Activated CD8-positive, alpha-beta T cell treated with anti-CD3 and anti-CD28 coated beads for 36 hours (primary cell): ENCODE results near the gene CCDC102B. TPM values are rescaled to one million over a fixed set of nuclear protein-coding genes. Genes with fewer than 3 reads are reported as not detected.
"Not testable (repeated sequence)": the region's sequence is repeated elsewhere in the genome, so short reads cannot be mapped to it uniquely, and the experiment has no call there.

Experiments
- ATAC-seq: fragments of 200-7000 bp; cut with Tn5 transposase; one replicate; pipeline ENCODE4 v1.10.0; 2021; ENCODE audit warnings: mild to moderate bottlenecking, moderate library complexity
- CTCF ChIA-PET: fragments of 350-600 bp; sonication (Branson Sonifier 250); formaldehyde crosslinking; loops from one replicate; lab custom pipeline; 2021; ENCODE audit warnings: antibody characterized with exemption; lab: Charles Lee
- POLR2A ChIA-PET: fragments of 350-600 bp; sonication (Branson Sonifier 250); formaldehyde crosslinking; loops from one replicate; lab custom pipeline; 2021; ENCODE audit warnings: antibody characterized with exemption; lab: Charles Lee
- DNase-seq: peaks from one replicate; pipeline ENCODE4 v3.0.0-alpha.2; 2020
- H3K27ac Mint-ChIP-seq: one replicate; pipeline ENCODE4 v1.8.0; 2021; ENCODE audit warnings: mild to moderate bottlenecking, mixed read lengths
- H3K27me3 Mint-ChIP-seq: one replicate; pipeline ENCODE4 v1.8.0; 2021; ENCODE audit warnings: mixed read lengths
- H3K36me3 Mint-ChIP-seq: one replicate; pipeline ENCODE4 v1.8.0; 2021; ENCODE audit warnings: low read depth, mixed read lengths
- H3K4me1 Mint-ChIP-seq: one replicate; pipeline ENCODE4 v1.8.0; 2021; ENCODE audit warnings: low read depth, mixed read lengths
- H3K4me3 Mint-ChIP-seq: one replicate; pipeline ENCODE4 v1.8.0; 2021; ENCODE audit warnings: mild to moderate bottlenecking, moderate library complexity, mixed read lengths
- H3K9me3 Mint-ChIP-seq: one replicate; pipeline ENCODE4 v1.8.0; 2021; ENCODE audit warnings: mixed read lengths
- CTCF ChIP-seq: fragments of 200-600 bp; IDR thresholded peaks from one replicate; pipeline ENCODE4 v1.8.0; 2022; ENCODE audit warnings: antibody characterized with exemption, mild to moderate bottlenecking
- intact Hi-C: fragments of 100-400 bp; cut with micrococcal nuclease; formaldehyde crosslinking; loops from one replicate; pipeline ENCODE4 v1.10.0; 2022
- total RNA-seq, 2 experiments: library from RNA; stranded (reverse); gene quantifications; one replicate each; pipeline ENCODE4 v1.2.3, GENCODE V29; 2021

CCDC102B gene
- total RNA-seq, 2 experiments from 2014 or later = 0.95 to 2.1 TPM

DNA sequence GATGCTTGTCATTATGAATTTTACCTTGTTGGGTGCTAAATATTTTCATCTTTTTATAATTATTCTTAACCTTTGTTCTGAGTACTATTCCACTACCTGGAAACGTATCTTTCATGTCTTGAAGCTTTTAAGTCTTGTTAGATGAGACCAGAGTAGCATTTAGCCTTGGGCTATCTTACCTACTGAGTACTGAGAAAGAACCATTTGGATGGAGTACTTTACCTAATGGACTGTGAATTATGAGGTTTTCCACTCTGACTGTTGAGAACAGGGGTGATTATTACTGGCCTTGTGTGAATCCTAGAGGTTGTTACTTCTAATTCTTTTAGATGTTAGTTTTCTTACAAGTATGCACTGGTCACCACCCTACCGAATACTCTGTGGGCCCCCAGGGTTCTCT, 63.5 kb downstream of the CCDC102B start:
- no peak for ATAC-seq
- ChIA-PET CTCF (no interaction called here), POLR2A (no interaction called here)
- TF ChIP-seq CTCF = no peak
- no peak overlapping the region for H3K27ac Mint-ChIP-seq
- no peaks in the 10 kb centered on the region for H3K4me1 Mint-ChIP-seq
- intact Hi-C loops = no loop called here
- no peak overlapping the region for H3K4me3 Mint-ChIP-seq
- no peak for DNase-seq
- H3K27me3 Mint-ChIP-seq = no peaks in the 10 kb centered on the region
- no peaks in the 10 kb centered on the region for H3K9me3 Mint-ChIP-seq
- H3K36me3 Mint-ChIP-seq = no peaks in the 10 kb centered on the region

DNA sequence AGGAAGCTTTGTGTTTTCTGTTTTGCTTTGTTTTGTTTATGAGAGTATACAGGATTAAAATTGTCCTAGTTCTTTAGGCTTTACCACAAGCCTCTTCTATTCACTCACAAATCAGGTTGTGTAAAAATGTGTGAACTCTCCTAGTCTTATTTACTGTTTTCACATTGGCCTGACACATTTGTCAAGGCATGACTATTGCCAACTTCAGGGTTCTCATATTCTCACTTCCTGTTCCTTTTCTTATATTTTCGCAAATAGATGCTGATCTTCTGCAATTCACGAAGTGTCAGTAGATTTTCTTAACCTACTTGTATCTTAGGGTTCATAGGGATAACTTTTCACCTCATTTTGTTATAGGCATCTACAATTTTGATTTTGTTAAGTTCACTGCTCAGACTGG, 67.1 kb downstream of the CCDC102B start:
- Mint-ChIP-seq H3K27me3 (no peaks in the 10 kb centered on the region), H3K36me3 (no peaks in the 10 kb centered on the region), H3K9me3 (no peaks in the 10 kb centered on the region), H3K27ac (no peak overlapping the region), H3K4me1 (no peaks in the 10 kb centered on the region), H3K4me3 (no peak overlapping the region)
- intact Hi-C loops = no loop called here
- DNase-seq (no peak), ATAC-seq (no peak)
- POLR2A ChIA-PET = no interaction called here
- no peak for TF ChIP-seq CTCF
- CTCF ChIA-PET = no interaction called here

GRCh38 chr18:68865503-68865902, 67.6 kb downstream of the CCDC102B start:
- no peaks in the 10 kb centered on the region for H3K4me1 Mint-ChIP-seq
- POLR2A ChIA-PET = no interaction called here
- no peaks in the 10 kb centered on the region for H3K36me3 Mint-ChIP-seq
- ATAC-seq (no peak), DNase-seq (no peak)
- H3K4me3 Mint-ChIP-seq = no peak overlapping the region
- no peak overlapping the region for H3K27ac Mint-ChIP-seq
- CTCF ChIA-PET = no interaction called here
- intact Hi-C loops = no loop called here
- no peak for TF ChIP-seq CTCF
- H3K9me3 Mint-ChIP-seq = no peaks in the 10 kb centered on the region
- H3K27me3 Mint-ChIP-seq = no peaks in the 10 kb centered on the region

DNA sequence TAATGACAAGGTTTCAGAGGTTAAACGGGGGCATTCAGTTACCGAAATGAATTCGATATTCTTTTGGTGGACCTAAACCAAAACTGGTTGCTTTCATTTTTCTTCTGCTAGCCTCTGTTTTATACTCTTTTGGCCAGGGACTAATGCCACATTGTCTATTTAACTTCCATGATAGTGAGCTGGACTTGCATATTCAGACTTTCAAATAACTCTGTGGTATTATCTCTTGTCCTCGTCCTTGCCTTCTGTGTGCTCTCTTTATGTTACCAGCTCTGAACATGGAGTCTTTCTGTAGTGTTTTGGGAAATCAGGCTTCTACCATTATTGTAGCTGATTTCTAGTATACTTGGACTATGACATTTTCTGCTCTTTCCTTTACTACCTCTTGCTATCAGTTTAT, 75.1 kb downstream of the CCDC102B start:
- Mint-ChIP-seq H3K27me3 (no peaks in the 10 kb centered on the region), H3K9me3 (no peaks in the 10 kb centered on the region), H3K4me1 (no peaks in the 10 kb centered on the region), H3K4me3 (no peak overlapping the region), H3K36me3 (no peaks in the 10 kb centered on the region), H3K27ac (no peak overlapping the region)
- CTCF ChIA-PET = no interaction called here
- intact Hi-C loops = no loop called here
- TF ChIP-seq CTCF = no peak
- POLR2A ChIA-PET = no interaction called here
- ATAC-seq = no peak
- DNase-seq = no peak

DNA sequence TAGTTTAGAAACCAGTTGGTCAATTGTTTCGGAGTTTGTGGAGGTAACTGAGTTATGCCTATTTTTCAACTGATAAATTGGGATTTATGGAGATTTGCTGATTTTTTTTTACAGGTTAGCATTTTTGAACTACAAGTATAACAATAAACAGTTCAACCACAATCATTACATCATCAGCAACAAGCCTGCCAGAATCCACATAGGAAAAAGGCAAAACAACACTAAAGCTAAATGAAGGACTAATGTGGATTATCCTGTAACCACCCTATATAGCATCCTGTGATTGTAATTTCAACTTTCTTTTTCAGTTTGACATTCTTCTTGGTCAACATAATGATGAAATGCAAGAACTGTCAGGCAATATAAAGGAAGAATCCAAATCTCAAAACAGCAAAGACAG, 76.5 kb downstream of the CCDC102B start:
- Mint-ChIP-seq H3K36me3 (no peaks in the 10 kb centered on the region), H3K4me1 (no peaks in the 10 kb centered on the region), H3K4me3 (no peak overlapping the region), H3K9me3 (no peaks in the 10 kb centered on the region), H3K27ac (no peak overlapping the region), H3K27me3 (no peaks in the 10 kb centered on the region)
- DNase-seq (no peak), ATAC-seq (no peak)
- intact Hi-C loops = no loop called here
- no peak for TF ChIP-seq CTCF
- ChIA-PET POLR2A (no interaction called here), CTCF (no interaction called here)

GRCh38 chr18:68879947-68880346, 82.1 kb downstream of the CCDC102B start:
- ATAC-seq, H3K27ac Mint-ChIP-seq, intact Hi-C loops, CTCF ChIA-PET, POLR2A ChIA-PET, H3K9me3 Mint-ChIP-seq, H3K27me3 Mint-ChIP-seq, H3K4me3 Mint-ChIP-seq, H3K4me1 Mint-ChIP-seq, H3K36me3 Mint-ChIP-seq, DNase-seq: not testable (repeated sequence)
